CD4-positive, alpha-beta T cell treated with Interleukin-17A for 1 hour (primary cell): ENCODE measurements around the gene CACNG6.
A peak's percentile ranks its signal among the peaks of the same experiment; 100 is the strongest.

Experiments
- DNase-seq: peaks from one replicate; pipeline ENCODE4 v3.0.0-alpha.2; 2020

Gene CACNG6

GRCh38 chr19:53971673-53972072 lies 19.8 kb upstream of the CACNG6 start:
- DNase-seq: no peak

- peak; percentile 75 for DNase-seq
These were observed 13.9 kb upstream of the CACNG6 start for GRCh38 chr19:53977429-53977990.

GRCh38 chr19:53977991-53978731 lies 13.3 kb upstream of the CACNG6 start:
- DNase-seq: peak; percentile 51

- no peak for DNase-seq
These were observed 12.2 kb upstream of the CACNG6 start for GRCh38 chr19:53978975-53979801.

GRCh38 chr19:53980539-53981375 lies 10.7 kb upstream of the CACNG6 start:
- no peak for DNase-seq

GRCh38 chr19:53981376-53981951 lies 10.0 kb upstream of the CACNG6 start:
- DNase-seq: no peak

GRCh38 chr19:53982001-53982451 lies 9.4 kb upstream of the CACNG6 start:
- DNase-seq: no peak

GRCh38 chr19:53982611-53983010 lies 8.8 kb upstream of the CACNG6 start:
- DNase-seq: peak; percentile 30

GRCh38 chr19:53983457-53984289 lies 7.8 kb upstream of the CACNG6 start:
- DNase-seq: no peak

GRCh38 chr19:53985863-53986262 lies 5.6 kb upstream of the CACNG6 start:
- DNase-seq: no peak

GRCh38 chr19:53988981-53989380 lies 2.5 kb upstream of the CACNG6 start:
- no peak for DNase-seq

GRCh38 chr19:53989600-53990533 lies 1.6 kb upstream of the CACNG6 start:
- DNase-seq: no peak

GRCh38 chr19:53992211-53992610 lies 774 bp downstream of the CACNG6 start:
- DNase-seq: no peak

GRCh38 chr19:53992815-53993214 lies 1.4 kb downstream of the CACNG6 start:
- DNase-seq: no peak

- no peak for DNase-seq
These were observed 2.0 kb downstream of the CACNG6 start for GRCh38 chr19:53993448-53993847.

GRCh38 chr19:53994811-53995210 lies 3.4 kb downstream of the CACNG6 start:
- no peak for DNase-seq

- DNase-seq: no peak
These were observed 6.8 kb downstream of the CACNG6 start for GRCh38 chr19:53998223-53998622.

GRCh38 chr19:53999694-54000093 lies 8.3 kb downstream of the CACNG6 start:
- no peak for DNase-seq

GRCh38 chr19:54001496-54001895 lies 10.1 kb downstream of the CACNG6 start:
- DNase-seq: no peak
